Cardiac muscle cell (in vitro differentiated cells and primary cell): Measurements from ENCODE around the gene ABTB2. TPM values are rescaled to one million over a fixed set of nuclear protein-coding genes. Genes with fewer than 3 reads are reported as not detected.

Source experiments
- DNase-seq, 2 donors: peaks; one replicate each; pipeline versions ENCODE4 v3.0.0 to v3.0.0-alpha.2; 2010 to 2017; ENCODE audit warnings: low read depth in 1 of 2, low spot score in 1 of 2
- H3K27ac ChIP-seq: fragments of 200-600 bp; sonication (generic); 2 replicates; pipeline ENCODE4 v1.5.1; 2016
- H3K27me3 ChIP-seq: fragments of 200-600 bp; sonication (generic); 2 replicates; pipeline ENCODE4 v1.6.0; 2016; ENCODE audit warnings: control low read depth
- H3K36me3 ChIP-seq: fragments of 200-600 bp; sonication (generic); 2 replicates; pipeline ENCODE4 v1.5.1; 2016; ENCODE audit warnings: control low read depth
- H3K4me1 ChIP-seq: fragments of 200-600 bp; sonication (generic); 2 replicates; pipeline ENCODE4 v1.8.1; 2017; ENCODE audit warnings: low read depth, mild to moderate bottlenecking, mixed run types
- H3K4me3 ChIP-seq: fragments of 200-600 bp; sonication (generic); 2 replicates; pipeline ENCODE4 v1.5.1; 2016; ENCODE audit warnings: mild to moderate bottlenecking
- H3K9me3 ChIP-seq: fragments of 200-600 bp; sonication (generic); 2 replicates; pipeline ENCODE4 v1.5.1; 2017; ENCODE audit warnings: low read depth, mild to moderate bottlenecking, control low read depth
- polyA plus RNA-seq: library from polyadenylated mRNA; unstranded; fragments of >200 nt; fragmentation: Nextera tagmentation; extraction: Ambion mirVana; gene quantifications from 2 replicates; pipeline ENCODE4 v1.2.1, GENCODE V29; 2016
- total RNA-seq: library from RNA; depleted of rRNA; stranded (reverse); fragments of >200 nt; gene quantifications from 2 replicates; pipeline ENCODE4 v1.2.3, GENCODE V29; 2016
- TF ChIP-seq, protein P1 (sequence below): IDR thresholded peaks from 2 replicates; pipeline ENCODE4 v1.5.1; 2012; ENCODE audit warnings: low read depth, mild to moderate bottlenecking, low read length

ABTB2 gene
- total and polyA plus RNA-seq, 2 experiments from 2014 or later, result 29.0 to 61.3 TPM

- Histone ChIP-seq H3K4me1 (peaks cover 31% of the 10 kb centered on the region), H3K36me3 (no peaks in the 10 kb centered on the region), H3K27me3 (no peaks in the 10 kb centered on the region), H3K27ac (peak overlapping the region; percentile 76), H3K9me3 (no peaks in the 10 kb centered on the region), H3K4me3 (no peak overlapping the region)
- DNase-seq, result no peak
- TF ChIP-seq, protein P1, sequence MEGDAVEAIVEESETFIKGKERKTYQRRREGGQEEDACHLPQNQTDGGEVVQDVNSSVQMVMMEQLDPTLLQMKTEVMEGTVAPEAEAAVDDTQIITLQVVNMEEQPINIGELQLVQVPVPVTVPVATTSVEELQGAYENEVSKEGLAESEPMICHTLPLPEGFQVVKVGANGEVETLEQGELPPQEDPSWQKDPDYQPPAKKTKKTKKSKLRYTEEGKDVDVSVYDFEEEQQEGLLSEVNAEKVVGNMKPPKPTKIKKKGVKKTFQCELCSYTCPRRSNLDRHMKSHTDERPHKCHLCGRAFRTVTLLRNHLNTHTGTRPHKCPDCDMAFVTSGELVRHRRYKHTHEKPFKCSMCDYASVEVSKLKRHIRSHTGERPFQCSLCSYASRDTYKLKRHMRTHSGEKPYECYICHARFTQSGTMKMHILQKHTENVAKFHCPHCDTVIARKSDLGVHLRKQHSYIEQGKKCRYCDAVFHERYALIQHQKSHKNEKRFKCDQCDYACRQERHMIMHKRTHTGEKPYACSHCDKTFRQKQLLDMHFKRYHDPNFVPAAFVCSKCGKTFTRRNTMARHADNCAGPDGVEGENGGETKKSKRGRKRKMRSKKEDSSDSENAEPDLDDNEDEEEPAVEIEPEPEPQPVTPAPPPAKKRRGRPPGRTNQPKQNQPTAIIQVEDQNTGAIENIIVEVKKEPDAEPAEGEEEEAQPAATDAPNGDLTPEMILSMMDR, result no peak
These were observed 29.2 kb downstream of the ABTB2 start for GRCh38 chr11:34328632-34328910.

DNA sequence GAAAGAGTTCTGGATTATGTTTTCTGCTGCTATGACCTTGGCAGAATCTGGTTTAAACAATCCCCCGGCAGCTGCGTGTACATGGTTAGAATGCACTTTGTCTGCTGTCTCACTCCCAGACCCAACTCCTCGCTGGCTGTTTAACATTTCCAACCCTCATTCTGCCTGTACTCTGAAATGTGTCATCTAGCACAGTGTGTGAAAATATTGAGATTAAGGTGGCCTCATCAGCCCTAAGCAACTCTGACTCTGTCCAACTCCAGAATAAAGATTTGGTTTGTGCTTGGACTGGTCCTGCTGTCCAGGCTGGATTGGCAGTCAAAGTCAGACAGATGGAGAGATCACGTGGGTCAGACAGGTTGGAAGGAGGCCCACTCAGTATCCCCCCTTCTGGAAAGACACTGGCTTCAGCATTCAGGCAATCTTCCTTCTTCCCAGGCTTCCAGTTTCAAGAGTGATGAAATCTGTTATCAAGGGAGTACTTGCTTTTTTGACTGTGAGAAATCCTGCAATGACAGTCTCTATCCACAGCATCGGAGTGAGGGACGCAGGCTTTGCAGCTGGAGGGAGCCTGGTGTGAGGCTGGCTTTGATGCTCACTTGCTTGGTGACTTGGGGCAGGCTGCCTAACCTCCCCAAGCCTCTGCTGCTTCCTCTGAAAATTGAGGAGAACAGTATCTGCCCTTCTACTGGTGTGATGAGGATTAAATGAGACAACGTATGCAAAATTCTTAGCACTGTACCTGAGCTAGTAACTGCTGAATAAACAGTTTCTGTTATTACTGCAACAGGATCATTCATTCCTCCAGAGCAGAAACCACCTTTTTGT is 29.8 kb downstream of the ABTB2 start:
- peaks cover 31% of the 10 kb centered on the region for H3K4me1 ChIP-seq
- TF ChIP-seq, protein P1, result no peak
- peak; percentile 50 to 66 for DNase-seq
- no peaks in the 10 kb centered on the region for H3K9me3 ChIP-seq
- peak overlapping the region; percentile 76 for H3K27ac ChIP-seq
- H3K36me3 ChIP-seq, result no peaks in the 10 kb centered on the region
- no peaks in the 10 kb centered on the region for H3K27me3 ChIP-seq
- no peak overlapping the region for H3K4me3 ChIP-seq

DNA sequence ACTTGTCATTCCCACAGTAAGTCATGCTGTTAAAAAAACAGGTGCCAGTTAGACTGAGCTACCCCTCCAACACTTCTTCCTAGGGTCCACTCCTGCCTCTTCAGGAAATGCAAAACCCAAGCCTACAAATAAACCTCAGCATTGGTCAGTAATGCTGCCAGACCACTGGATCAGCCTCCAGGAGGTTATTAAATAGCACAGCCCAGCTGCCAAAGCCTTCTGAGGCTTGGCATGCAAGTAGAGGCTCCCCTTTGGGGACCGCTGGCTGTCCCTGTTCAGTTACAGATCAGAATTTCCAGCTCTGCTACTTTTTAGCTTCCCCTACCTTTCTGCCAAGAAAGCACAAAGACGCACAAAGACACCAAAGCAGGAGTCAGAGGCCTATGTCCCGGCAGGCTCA is 33.3 kb downstream of the ABTB2 start:
- H3K4me3 ChIP-seq, result no peak overlapping the region

DNA sequence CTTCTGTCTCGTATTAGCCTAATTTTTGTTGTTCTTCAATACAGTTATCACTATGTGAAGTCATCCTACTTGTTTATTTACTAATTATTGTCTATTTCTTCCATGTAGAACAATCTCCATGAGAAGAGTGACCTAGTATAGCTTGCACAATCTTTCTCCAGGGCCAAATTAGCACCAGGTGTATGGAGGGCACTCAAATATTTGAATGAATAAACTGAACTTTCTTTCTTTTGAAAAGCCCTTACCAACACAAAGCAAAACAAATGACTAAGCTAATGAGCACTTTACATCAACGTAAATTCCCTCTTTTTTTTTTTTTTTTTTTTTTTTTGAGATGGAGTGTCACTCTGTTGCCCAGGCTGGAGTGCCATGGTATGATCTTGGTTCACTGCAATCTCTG is 34.2 kb downstream of the ABTB2 start:
- Histone ChIP-seq H3K36me3 (no peaks in the 10 kb centered on the region), H3K27me3 (no peaks in the 10 kb centered on the region), H3K27ac (no peak overlapping the region), H3K4me1 (peaks cover 18% of the 10 kb centered on the region), H3K4me3 (no peak overlapping the region), H3K9me3 (no peaks in the 10 kb centered on the region)
- TF ChIP-seq, protein P1, result no peak
- no peak for DNase-seq

More for the DNA sequence above, 33.3 kb downstream of the ABTB2 start:
- no peaks in the 10 kb centered on the region for H3K9me3 ChIP-seq
- peaks cover 24% of the 10 kb centered on the region for H3K4me1 ChIP-seq
- no peaks in the 10 kb centered on the region for H3K27me3 ChIP-seq
- DNase-seq, result no peak
- TF ChIP-seq, protein P1, result no peak
- peak overlapping the region; percentile 10 for H3K27ac ChIP-seq
- H3K36me3 ChIP-seq, result no peaks in the 10 kb centered on the region

DNA sequence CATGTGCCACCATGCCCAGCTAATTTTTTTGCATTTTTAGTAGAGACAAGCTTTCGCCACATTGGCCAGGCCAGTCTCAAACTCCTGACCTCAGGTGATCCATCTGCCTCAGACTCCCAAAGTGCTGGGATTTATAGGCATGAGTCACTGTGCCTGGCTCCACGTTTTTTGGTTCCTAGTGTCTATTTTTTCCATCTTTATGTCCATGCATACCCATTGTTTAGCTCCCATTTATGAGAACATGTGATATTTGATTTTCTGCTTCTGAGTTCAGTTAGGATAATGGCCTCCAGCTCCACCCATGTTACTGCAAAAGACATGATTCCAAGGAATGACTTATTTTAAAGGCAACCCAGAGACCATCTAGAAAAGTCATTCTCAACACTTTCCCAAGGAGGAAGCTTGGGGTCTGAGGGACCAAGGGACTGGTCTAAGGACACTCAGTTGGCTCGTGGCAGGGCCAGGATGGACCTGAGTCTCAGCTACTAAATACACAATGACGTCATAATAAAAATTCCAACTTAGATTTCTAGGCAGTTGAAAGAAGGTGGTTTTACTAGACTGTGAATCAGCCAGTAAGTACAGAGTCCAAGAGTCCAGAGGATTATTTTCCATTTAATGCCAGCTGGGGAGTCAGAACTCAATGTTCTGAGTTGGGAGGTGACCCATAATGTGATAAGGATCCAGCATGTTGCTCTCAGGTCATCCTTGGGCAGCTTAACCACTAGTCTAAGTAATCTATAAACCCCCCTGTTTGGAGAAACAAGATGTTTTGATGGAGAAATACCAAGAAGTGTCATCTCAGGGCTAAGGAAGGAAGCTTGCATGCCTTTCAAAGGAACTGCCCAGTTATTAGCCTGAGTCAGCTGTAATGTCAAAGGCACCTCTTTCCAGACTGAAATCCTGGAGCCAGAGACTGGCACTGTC is 39.4 kb downstream of the ABTB2 start:
- TF ChIP-seq, protein P1, result no peak
- peak in 1 of 2 donors; percentile 27 for DNase-seq
- H3K4me1 ChIP-seq, result peaks cover 26% of the 10 kb centered on the region
- no peak overlapping the region for H3K27ac ChIP-seq
- no peaks in the 10 kb centered on the region for H3K9me3 ChIP-seq
- no peaks in the 10 kb centered on the region for H3K36me3 ChIP-seq
- no peak overlapping the region for H3K4me3 ChIP-seq
- no peaks in the 10 kb centered on the region for H3K27me3 ChIP-seq
